Measurements from ENCODE around the gene CEL. TPM values are rescaled to one million over a fixed set of nuclear protein-coding genes. Genes with fewer than 3 reads are reported as not detected.

CEL gene
- total RNA-seq, 1 donor from 2014 or later, result 0.41 TPM

DNA sequence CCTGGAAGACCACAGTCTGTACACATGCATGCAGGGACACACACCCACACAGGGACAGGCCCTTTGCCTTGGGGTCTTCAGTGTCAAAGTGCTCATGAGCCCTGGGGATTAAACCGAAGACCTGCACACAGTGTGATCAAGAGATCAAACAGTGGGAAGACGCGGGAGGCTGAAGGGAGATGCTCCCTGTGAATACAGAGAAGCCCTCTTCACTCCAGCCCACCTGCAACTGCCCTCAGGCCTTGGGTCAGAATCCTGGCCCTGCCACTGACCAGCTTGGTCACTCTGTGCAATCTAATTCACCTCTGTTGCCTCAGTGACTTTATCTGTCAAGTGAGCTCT lies 56.4 kb downstream of the CEL start:
- DNase-seq, result no peak

DNA sequence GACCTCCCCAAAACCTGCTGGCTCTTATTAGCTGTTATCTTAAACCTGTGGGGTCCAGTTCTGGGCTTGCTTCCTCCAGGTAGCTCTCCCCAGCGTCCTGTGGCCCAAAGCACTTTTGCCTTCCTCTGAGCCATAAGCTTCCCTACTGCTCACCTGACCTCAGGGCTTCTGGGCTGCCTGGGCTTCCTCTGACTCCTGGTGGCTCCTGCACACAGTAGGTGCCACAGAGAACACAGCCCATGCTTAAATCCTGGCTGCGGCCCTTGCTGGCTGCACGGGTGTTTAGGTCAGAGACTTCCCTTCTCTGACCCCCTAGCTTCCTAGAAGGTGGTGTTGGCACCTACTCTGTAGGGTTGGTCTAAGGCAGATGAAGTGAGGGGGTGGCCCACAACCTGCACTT lies 56.8 kb downstream of the CEL start:
- no peak for DNase-seq

DNA sequence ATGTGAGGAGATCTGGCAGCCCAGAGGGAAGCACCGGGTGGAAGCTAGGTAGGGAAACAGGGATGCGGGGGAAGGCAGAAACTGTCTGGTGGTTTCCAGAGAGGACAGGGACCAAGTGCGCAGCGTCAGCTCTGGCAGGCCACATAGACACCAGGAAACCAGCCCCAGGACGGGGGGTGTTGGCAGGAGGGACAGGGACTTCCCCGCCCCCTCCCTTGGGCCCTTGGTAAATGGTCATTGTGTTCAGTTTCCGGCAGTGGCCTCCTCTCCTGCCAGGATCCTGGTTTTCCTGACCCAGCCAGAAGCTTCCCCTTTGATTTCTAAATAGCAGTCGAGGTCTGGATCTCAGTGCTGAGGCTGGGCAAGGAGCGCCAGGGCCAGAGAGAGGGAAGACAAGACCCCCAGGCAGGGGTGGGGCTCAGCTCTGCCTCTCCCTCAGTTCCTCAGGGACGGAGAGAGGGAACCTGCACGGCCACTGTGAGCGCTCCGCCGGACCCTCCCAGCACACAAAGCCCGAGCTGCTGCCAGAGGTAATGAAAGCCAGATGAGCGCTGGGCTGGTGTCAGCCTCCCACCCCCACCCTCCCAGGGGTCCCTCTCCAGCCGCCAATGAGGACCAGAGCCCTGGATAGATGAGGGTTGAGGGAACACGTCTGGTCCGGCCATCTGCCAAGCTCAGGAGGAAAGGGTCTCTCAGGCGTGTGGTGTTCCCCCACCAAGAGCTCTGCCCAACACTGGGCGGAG lies 57.5 kb downstream of the CEL start:
- peak; percentile 81 for DNase-seq

DNA sequence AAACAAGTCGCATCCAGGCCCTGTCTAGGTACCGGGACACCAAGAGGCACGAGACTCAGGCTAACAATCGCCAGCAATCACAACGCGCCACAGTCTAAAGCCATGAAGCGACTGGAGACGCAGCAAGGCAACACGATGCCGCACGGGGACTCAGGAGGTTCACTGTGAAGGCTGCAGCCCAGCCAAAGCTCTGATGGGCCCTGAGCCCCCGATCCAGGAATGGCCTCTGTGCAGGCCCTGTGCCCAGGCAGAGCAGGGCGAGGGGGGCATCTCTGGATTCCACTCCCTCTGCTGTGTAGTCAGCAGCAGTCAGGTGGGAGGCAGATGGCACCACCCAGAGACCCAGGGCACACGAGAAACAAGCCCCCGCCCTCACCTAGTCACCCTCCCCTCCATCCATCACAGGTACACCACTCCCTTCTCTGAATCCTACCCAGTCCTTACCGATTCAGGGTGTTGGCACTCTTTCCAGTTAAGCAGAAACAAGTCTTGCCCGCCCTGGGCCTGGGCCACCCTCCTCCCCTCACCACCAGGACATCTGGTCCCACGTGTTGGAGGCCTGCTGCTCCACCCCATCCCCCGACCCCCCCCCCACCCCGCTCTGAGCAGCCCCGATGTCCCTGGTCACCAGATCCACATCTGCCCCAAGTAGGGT lies 58.2 kb downstream of the CEL start:
- peak; percentile 68 for DNase-seq

DNA sequence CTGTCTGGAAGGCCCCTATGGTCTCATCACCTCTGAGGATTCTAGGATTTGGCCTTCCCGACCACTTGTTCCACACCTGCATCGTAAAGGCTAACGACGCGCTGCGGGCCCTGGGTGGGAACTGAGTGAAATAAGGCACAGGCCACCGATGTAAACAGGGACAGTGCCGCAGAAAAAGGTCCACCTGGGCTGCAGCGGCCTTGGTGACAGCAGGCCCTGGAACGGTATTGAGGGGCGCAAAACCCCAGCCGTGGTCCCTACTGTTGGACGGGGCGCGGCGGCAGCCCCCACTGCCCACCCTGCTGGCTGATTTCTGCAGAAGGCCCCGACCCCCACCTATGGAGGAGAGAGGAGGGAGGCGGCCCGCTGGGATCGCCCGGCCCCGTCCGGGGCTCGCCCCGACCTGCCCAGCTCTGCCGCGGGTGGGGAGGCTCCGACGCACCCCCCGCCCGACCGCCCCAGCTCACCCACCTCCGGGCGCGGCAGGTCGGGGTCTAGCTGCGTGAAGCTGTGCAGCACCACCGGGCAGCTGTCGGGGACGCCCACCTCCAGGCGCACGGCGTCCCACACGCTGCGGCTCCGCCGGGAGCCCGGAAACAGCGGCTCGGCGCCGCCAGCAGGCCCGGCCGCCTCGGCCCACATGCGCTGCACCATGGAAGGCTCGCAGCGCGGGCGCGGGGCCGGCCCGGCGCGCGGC lies 58.9 kb downstream of the CEL start:
- DNase-seq, result peak; percentile 50

Small RNA genes within 50 kb of the gene (small RNA-seq; reads per million reads assigned to genes)
- not detected for gene MIR6877 (ENCODE audit: low replicate concordance)

Other genes with a start within 250 kb of the CEL start
- gene AK8, start 183.7 kb upstream of the CEL start, total RNA-seq, result 0.31 TPM
- gene SPACA9, start 183.1 kb upstream of the CEL start, total RNA-seq, result 3.8 TPM
- 44.3 TPM for gene TSC1, start 117.4 kb upstream of the CEL start, total RNA-seq
- gene GFI1B, start 83.3 kb upstream of the CEL start, total RNA-seq, result 0.51 TPM
- gene GTF3C5, start 31.0 kb upstream of the CEL start, total RNA-seq, result 47.1 TPM
- gene RALGDS, start 59.3 kb downstream of the CEL start, total RNA-seq, result 56.0 TPM
- 5.1 TPM for gene GBGT1, start 101.9 kb downstream of the CEL start, total RNA-seq
- gene OBP2B, start 147.3 kb downstream of the CEL start, total RNA-seq, result not detected
- 1.4 TPM for gene ABO, start 213.2 kb downstream of the CEL start, total RNA-seq

All from tongue (tissue), 3 donors.